WTC11 (cell line): Measurements from ENCODE around the gene MRPS33. TPM values are rescaled to one million over a fixed set of nuclear protein-coding genes. Genes with fewer than 3 reads are reported as not detected.

Experiments
- ATAC-seq: fragments of 200-7000 bp; cut with Tn5 transposase; 2 replicates; pipeline ENCODE4 v1.10.0; 2021; ENCODE audit warnings: mild to moderate bottlenecking, moderate library complexity
- CTCF ChIA-PET: fragments of 300-600 bp; sonication (Branson Sonifier 250); formaldehyde crosslinking; loops from one replicate; lab custom pipeline; 2021; ENCODE audit warnings: antibody characterized with exemption; lab: Charles Lee
- POLR2A ChIA-PET: fragments of 350-600 bp; sonication (Branson Sonifier 250); formaldehyde crosslinking; loops from one replicate; lab custom pipeline; 2021; ENCODE audit warnings: antibody characterized with exemption; lab: Charles Lee
- DNase-seq: peaks from one replicate; pipeline ENCODE4 v3.0.0; 2021; ENCODE audit warnings: low spot score
- H3K27ac Mint-ChIP-seq: 2 replicates; pipeline ENCODE4 v1.8.0; 2021; ENCODE audit warnings: mixed read lengths
- H3K27me3 Mint-ChIP-seq: 2 replicates; pipeline ENCODE4 v1.8.0; 2021; ENCODE audit warnings: low read depth, mild to moderate bottlenecking, moderate library complexity, mixed read lengths
- H3K36me3 Mint-ChIP-seq: 2 replicates; pipeline ENCODE4 v1.8.0; 2021; ENCODE audit warnings: mixed read lengths
- H3K4me1 Mint-ChIP-seq: 2 replicates; pipeline ENCODE4 v1.8.0; 2022; ENCODE audit warnings: mixed read lengths
- H3K4me3 Mint-ChIP-seq: 2 replicates; pipeline ENCODE4 v1.8.0; 2021; ENCODE audit warnings: mild to moderate bottlenecking, moderate library complexity, mixed read lengths
- H3K9me3 Mint-ChIP-seq: 2 replicates; pipeline ENCODE4 v1.8.0; 2021; ENCODE audit warnings: mixed read lengths
- E2F5 ChIP-seq: sonication (generic); formaldehyde crosslinking; IDR thresholded peaks from 2 replicates; pipeline ENCODE4 v1.8.1; 2022; ENCODE audit warnings: mild to moderate bottlenecking, moderate library complexity, missing genetic modification reagents
- ESRRA ChIP-seq: sonication (generic); formaldehyde crosslinking; IDR thresholded peaks from 2 replicates; pipeline ENCODE4 v1.8.1; 2022; ENCODE audit warnings: mild to moderate bottlenecking, missing genetic modification reagents, borderline replicate concordance
- FOXJ3 ChIP-seq: sonication (generic); formaldehyde crosslinking; IDR thresholded peaks from 2 replicates; pipeline ENCODE4 v1.9.0; 2021; ENCODE audit warnings: missing genetic modification reagents, mild to moderate bottlenecking, borderline replicate concordance
- FOXP4 ChIP-seq: sonication (generic); formaldehyde crosslinking; IDR thresholded peaks from 2 replicates; pipeline ENCODE4 v1.8.0; 2022; ENCODE audit warnings: mild to moderate bottlenecking, missing genetic modification reagents
- GRHL2 ChIP-seq: fragments of 250-450 bp; sonication (Bioruptor Pico); IDR thresholded peaks from 2 replicates; pipeline ENCODE4 v1.8.0; 2022; ENCODE audit warnings: mild to moderate bottlenecking, moderate library complexity; ENCODE audit not compliant: insufficient replicate concordance, severe bottlenecking
- JAZF1 ChIP-seq: fragments of 250-450 bp; sonication (Bioruptor Pico); IDR thresholded peaks from 2 replicates; pipeline ENCODE4 v1.9.0; 2021; ENCODE audit warnings: moderate library complexity, mild to moderate bottlenecking, inconsistent platforms
- NFE2L1 ChIP-seq: sonication (generic); formaldehyde crosslinking; IDR thresholded peaks from 2 replicates; pipeline ENCODE4 v1.8.1; 2023; ENCODE audit warnings: missing genetic modification reagents
- RELA ChIP-seq: sonication (generic); formaldehyde crosslinking; IDR thresholded peaks from 2 replicates; pipeline ENCODE4 v1.8.1; 2022; ENCODE audit warnings: missing genetic modification reagents, mild to moderate bottlenecking, borderline replicate concordance
- ZNF219 ChIP-seq: sonication (generic); formaldehyde crosslinking; IDR thresholded peaks from 2 replicates; pipeline ENCODE4 v1.8.0; 2023; ENCODE audit warnings: missing genetic modification reagents, mild to moderate bottlenecking, borderline replicate concordance
- ZNF396 ChIP-seq: fragments of 250-450 bp; sonication (Bioruptor Pico); IDR thresholded peaks from 2 replicates; pipeline ENCODE4 v1.8.0; 2021; ENCODE audit warnings: mild to moderate bottlenecking, moderate library complexity, borderline replicate concordance
- ZNF532 ChIP-seq: fragments of 250-450 bp; sonication (Bioruptor Pico); IDR thresholded peaks from 2 replicates; pipeline ENCODE4 v1.9.0; 2021; ENCODE audit warnings: mild to moderate bottlenecking, borderline replicate concordance
- total RNA-seq: library from RNA; stranded (reverse); gene quantifications from 3 replicates; pipeline ENCODE4 v1.2.3, GENCODE V29; 2021

Gene MRPS33
- total RNA-seq, 1 experiment from 2014 or later, result 63.5 TPM

GRCh38 chr7:141017555-141017954 is 2.8 kb upstream of the MRPS33 start (continued):
- TF ChIP-seq ZNF532 (CRISPR knock-in tag), result no peak
- no peak for TF ChIP-seq JAZF1

- peaks cover 11% of the 10 kb centered on the region for H3K9me3 Mint-ChIP-seq
- CTCF ChIA-PET, result no interaction called here
- no peak for ATAC-seq
- no peaks in the 10 kb centered on the region for H3K36me3 Mint-ChIP-seq
- H3K4me3 Mint-ChIP-seq, result no peak overlapping the region
- no peak for DNase-seq
- H3K27ac Mint-ChIP-seq, result no peak overlapping the region
- H3K4me1 Mint-ChIP-seq, result peaks cover 23% of the 10 kb centered on the region
- H3K27me3 Mint-ChIP-seq, result peaks cover 8% of the 10 kb centered on the region
- TF ChIP-seq ZNF532 (CRISPR knock-in tag), result no peak
- TF ChIP-seq ESRRA (CRISPR knock-in tag), result no peak
- TF ChIP-seq JAZF1, result no peak
- no peak for TF ChIP-seq RELA (CRISPR knock-in tag)
- TF ChIP-seq FOXP4, result no peak
- TF ChIP-seq ZNF219 (CRISPR knock-in tag), result no peak
- TF ChIP-seq E2F5, result no peak
- POLR2A ChIA-PET, result no interaction called here
These were observed 1.6 kb upstream of the MRPS33 start for GRCh38 chr7:141016349-141016748.

GRCh38 chr7:141014125-141014523 is 628 bp downstream of the MRPS33 start:
- POLR2A ChIA-PET, result interaction anchor here (1.1 to 1.4 kb wide), 2 partner anchors 59 to 192 kb away, joined by 3 to 12 read pairs; partner anchors contain the start of gene TMEM178B
- DNase-seq, result no peak
- ATAC-seq, result no peak

More at GRCh38 chr7:141014125-141014523, 628 bp downstream of the MRPS33 start:
- TF ChIP-seq ZNF396, result no peak
- TF ChIP-seq NFE2L1 (CRISPR knock-in tag), result no peak
- no peak for TF ChIP-seq GRHL2 (CRISPR knock-in tag)
- TF ChIP-seq FOXJ3 (CRISPR knock-in tag), result no peak
- Mint-ChIP-seq H3K27ac (peak overlapping the region; percentile 97), H3K36me3 (peaks cover 10% of the 10 kb centered on the region), H3K4me3 (peak overlapping the region; percentile 96), H3K4me1 (peaks cover 23% of the 10 kb centered on the region), H3K9me3 (peaks cover 11% of the 10 kb centered on the region), H3K27me3 (peaks cover 4% of the 10 kb centered on the region)
- CTCF ChIA-PET, result interaction anchor here (0.7 to 2.3 kb wide), 11 partner anchors 13 to 660 kb away, joined by 3 to 15 read pairs (median 4); partner anchors contain the start of gene TMEM178B
